GM12875 (cell line): ENCODE results near the gene VPS41.
A peak's percentile ranks its signal among the peaks of the same experiment; 100 is the strongest.
"Not testable (repeated sequence)": the region's sequence is repeated elsewhere in the genome, so short reads cannot be mapped to it uniquely, and the experiment has no call there.

Experiments
- H3K4me3 ChIP-seq: one replicate; pipeline ENCODE4 v1.5.1; 2011; ENCODE audit warnings: low read depth, low read length, control low read depth
- TF ChIP-seq, protein P1 (sequence below): IDR thresholded peaks from 2 replicates; pipeline ENCODE4 v1.5.1; 2011; ENCODE audit warnings: low read depth, mild to moderate bottlenecking, control low read depth, inconsistent platforms, low read length, moderate library complexity, borderline replicate concordance; ENCODE audit not compliant: insufficient read depth

Gene VPS41

DNA sequence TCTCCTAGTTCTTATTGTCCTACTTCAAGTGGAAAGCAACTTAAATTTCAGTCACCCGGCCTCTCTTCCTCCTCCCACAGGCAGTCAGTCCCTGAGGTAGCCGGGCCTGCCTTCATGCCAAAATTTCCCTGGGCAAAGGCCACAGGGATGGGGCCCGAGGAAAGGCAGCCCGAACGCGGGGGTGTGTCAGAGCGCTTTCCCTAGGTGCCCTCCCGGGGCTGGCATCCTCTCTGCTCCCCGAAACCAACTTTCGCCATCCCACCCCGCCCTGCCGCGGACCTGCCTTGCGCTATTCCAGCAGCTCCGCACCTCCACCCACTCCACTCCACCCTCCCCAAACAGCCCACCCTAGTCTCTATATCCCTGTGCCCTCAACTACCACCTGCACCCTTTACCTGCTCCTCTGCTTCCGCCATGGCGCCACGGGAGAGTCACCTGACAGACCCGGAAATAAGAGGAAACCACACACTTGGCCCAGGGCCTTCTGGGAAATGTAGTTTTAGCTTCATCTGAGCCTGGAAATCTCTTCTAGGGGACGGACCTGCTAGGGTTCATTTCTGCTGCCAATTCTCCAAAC is at the start of gene VPS41:
Gene VPS41, minus strand, starts transcription at position 433 of the 577 bp plus-strand sequence. Its CDS starts 17 bp downstream, at position 416.
- TF ChIP-seq, protein P1, sequence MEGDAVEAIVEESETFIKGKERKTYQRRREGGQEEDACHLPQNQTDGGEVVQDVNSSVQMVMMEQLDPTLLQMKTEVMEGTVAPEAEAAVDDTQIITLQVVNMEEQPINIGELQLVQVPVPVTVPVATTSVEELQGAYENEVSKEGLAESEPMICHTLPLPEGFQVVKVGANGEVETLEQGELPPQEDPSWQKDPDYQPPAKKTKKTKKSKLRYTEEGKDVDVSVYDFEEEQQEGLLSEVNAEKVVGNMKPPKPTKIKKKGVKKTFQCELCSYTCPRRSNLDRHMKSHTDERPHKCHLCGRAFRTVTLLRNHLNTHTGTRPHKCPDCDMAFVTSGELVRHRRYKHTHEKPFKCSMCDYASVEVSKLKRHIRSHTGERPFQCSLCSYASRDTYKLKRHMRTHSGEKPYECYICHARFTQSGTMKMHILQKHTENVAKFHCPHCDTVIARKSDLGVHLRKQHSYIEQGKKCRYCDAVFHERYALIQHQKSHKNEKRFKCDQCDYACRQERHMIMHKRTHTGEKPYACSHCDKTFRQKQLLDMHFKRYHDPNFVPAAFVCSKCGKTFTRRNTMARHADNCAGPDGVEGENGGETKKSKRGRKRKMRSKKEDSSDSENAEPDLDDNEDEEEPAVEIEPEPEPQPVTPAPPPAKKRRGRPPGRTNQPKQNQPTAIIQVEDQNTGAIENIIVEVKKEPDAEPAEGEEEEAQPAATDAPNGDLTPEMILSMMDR = no peak

DNA sequence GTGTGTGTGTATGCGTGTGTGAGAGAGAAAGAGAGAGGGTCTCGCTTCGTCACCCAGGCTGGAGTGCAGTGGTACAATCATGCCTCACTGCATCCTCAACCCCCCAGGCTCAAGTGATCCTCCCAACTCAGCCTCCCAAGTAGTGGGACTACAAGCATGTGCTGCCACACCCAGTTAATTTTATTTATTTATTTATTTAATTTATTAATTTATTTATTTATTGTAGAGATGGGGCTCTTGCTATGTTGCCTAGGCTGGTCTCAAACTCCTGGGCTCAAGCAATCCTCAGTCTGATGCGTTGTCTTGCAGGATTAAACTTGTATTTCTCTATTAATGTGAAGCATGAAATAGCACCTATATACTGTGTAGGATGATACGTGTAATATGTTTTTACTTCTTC is 46.9 kb upstream of the VPS41 start:
- TF ChIP-seq, protein P1 = no peak
- H3K4me3 ChIP-seq = no peak overlapping the region

More for the DNA sequence above, at the start of gene VPS41:
- H3K4me3 ChIP-seq = peak within 1 kb of the TSS; percentile 91

DNA sequence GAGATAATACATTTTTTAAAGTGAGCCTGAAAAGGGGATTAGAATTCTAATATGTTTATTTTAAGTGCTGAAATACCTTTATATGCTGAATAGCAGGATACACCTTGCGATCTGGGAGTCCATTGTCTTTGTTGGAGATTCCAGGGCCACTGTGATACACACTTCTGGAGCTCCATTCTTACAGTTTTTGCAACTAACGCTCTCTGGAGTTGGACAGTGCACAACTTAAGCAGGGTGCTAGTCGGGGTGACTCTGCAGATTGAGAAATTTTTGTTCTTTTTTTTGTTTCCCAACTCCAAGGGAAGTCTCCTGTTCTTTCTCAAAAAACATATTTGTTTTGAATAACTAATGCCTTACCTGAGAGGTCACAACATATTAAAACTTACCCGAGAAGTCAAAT is 45.0 kb upstream of the VPS41 start:
- H3K4me3 ChIP-seq = no peak overlapping the region
- TF ChIP-seq, protein P1 = no peak

DNA sequence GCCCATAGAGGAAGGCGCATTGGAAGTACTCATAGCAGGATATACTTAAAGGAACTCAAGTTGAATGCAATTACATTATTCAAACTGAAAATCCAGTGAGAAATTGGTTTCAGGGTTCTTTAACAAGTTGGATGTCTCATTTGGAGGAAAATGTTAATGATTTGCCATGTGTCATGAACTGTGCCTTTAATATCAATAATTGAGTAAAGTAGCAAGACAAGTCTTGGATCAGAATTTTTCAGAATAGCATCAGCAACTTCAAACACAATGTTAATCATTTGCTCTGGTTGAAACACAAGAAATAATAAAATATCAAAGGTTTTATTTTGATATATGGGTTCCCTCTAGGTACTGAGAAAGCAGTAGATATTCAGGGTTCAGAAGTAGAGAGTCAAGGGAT is 44.2 kb upstream of the VPS41 start:
- TF ChIP-seq, protein P1 = no peak
- H3K4me3 ChIP-seq = no peak overlapping the region

DNA sequence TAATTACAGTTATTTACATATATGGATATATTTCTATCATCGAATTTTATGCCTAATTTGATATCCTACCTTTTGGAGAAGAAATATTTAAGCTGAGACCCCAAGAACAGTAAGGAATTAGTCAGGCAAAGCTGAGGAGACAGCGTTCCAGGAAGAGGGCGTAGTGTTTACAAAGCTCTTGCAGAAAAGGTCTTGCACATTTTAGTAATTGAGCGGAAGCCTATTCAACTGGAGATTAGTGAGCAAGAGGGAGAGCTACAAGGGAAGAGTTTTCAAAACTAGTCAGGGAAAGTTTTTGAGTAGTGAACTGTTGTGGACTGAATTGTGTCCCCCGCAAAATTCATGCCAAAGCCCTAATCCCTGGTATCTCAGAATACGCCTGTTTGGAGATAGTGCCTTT is 42.2 kb upstream of the VPS41 start:
- H3K4me3 ChIP-seq = no peak overlapping the region
- TF ChIP-seq, protein P1 = no peak

DNA sequence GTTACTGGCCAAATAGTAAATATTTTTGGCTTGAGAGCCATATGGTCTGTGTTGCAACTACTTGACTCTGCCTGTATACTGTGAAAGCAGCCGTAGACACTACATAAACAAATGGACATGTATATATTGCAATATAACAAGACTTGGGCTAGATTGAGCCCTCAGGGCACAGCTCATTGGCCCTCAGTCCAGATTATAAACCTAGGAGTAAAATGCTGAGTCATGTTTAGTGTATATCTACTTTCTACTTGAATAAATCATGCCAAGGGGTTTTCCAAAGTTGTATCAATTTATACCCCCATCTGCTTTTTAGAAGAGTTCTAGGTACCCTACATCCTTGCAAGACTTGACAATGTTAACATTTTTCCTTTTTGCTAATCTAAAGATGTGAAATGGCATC is 41.3 kb upstream of the VPS41 start:
- TF ChIP-seq, protein P1 = no peak
- H3K4me3 ChIP-seq = no peak overlapping the region

DNA sequence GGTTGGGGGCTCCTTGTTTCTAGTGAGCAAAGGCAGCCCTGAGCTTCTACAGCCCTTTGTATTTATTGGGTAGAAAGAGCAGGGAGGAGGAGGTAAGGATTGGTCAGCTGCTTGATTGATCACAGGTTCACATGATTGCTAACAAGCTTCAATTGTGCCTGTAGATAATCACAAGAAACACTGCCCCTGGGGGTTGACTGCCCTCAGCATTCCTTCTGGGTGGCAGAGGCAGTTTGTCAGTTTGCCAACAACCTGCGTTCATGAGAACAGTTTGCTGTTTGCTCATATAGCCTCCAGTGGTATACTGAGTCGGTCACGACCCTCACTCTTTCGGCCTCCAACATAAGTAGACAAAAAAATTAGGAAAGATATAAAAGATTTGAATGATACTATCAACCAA is 38.5 kb upstream of the VPS41 start:
- H3K4me3 ChIP-seq = not testable (repeated sequence)
